Measurements from ENCODE around the gene KRTAP10-4.

- TF ChIP-seq, protein P1, sequence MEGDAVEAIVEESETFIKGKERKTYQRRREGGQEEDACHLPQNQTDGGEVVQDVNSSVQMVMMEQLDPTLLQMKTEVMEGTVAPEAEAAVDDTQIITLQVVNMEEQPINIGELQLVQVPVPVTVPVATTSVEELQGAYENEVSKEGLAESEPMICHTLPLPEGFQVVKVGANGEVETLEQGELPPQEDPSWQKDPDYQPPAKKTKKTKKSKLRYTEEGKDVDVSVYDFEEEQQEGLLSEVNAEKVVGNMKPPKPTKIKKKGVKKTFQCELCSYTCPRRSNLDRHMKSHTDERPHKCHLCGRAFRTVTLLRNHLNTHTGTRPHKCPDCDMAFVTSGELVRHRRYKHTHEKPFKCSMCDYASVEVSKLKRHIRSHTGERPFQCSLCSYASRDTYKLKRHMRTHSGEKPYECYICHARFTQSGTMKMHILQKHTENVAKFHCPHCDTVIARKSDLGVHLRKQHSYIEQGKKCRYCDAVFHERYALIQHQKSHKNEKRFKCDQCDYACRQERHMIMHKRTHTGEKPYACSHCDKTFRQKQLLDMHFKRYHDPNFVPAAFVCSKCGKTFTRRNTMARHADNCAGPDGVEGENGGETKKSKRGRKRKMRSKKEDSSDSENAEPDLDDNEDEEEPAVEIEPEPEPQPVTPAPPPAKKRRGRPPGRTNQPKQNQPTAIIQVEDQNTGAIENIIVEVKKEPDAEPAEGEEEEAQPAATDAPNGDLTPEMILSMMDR (conservative IDR thresholded peaks at IDR 0.05 in 1 of 2, IDR thresholded peaks at IDR 0.05 in 1 of 2; ENCODE audit: low read depth in 1 of 2, low read length in 2 of 2), result no peak
- TF ChIP-seq EZH2 (IDR thresholded peaks at IDR 0.05; ENCODE audit: low read length, missing control alignments), result no peak
These were observed 34.5 kb upstream of the KRTAP10-4 start for GRCh38 chr21:44539046-44539445.
